Measurements from ENCODE around the gene PPP4C.
A peak's percentile ranks its signal among the peaks of the same experiment; 100 is the strongest.

The PPP4C gene

GRCh38 chr16:30060346-30060745 lies 15.4 kb upstream of the PPP4C start:
- no peak for DNase-seq

GRCh38 chr16:30060836-30061554 lies 14.8 kb upstream of the PPP4C start:
- DNase-seq, result no peak

GRCh38 chr16:30063278-30063892 lies 12.4 kb upstream of the PPP4C start:
- DNase-seq, result no peak

GRCh38 chr16:30063893-30064728 lies 11.7 kb upstream of the PPP4C start:
- DNase-seq, result no peak

- no peak for DNase-seq
These were observed 11.1 kb upstream of the PPP4C start for GRCh38 chr16:30064729-30065101.

GRCh38 chr16:30065102-30065942 lies 10.5 kb upstream of the PPP4C start, which contains the start of gene ALDOA:
Gene ALDOA, plus strand, starts transcription at chr16:30065760. Its CDS starts 1,138 bp downstream, at chr16:30066898.
- DNase-seq, result peak; percentile 79

- DNase-seq, result no peak
These were observed 9.6 kb upstream of the PPP4C start for GRCh38 chr16:30065943-30066760.

GRCh38 chr16:30066761-30067583 lies 8.8 kb upstream of the PPP4C start:
- DNase-seq, result no peak

- DNase-seq, result no peak
These were observed 8.2 kb upstream of the PPP4C start for GRCh38 chr16:30067584-30067916.

GRCh38 chr16:30068333-30068732 lies 7.5 kb upstream of the PPP4C start:
- no peak for DNase-seq

- no peak for DNase-seq
These were observed 6.8 kb upstream of the PPP4C start for GRCh38 chr16:30068750-30069610.

- no peak for DNase-seq
These were observed 6.0 kb upstream of the PPP4C start for GRCh38 chr16:30069611-30070462.

- no peak for DNase-seq
These were observed 5.3 kb upstream of the PPP4C start for GRCh38 chr16:30070490-30070889.

GRCh38 chr16:30076276-30076791 lies 540 bp downstream of the PPP4C start:
- DNase-seq, result no peak

GRCh38 chr16:30077656-30078055 lies 1.9 kb downstream of the PPP4C start:
- DNase-seq, result no peak

GRCh38 chr16:30078744-30079143 lies 3.0 kb downstream of the PPP4C start:
- DNase-seq, result no peak

GRCh38 chr16:30079480-30079879 lies 3.7 kb downstream of the PPP4C start:
- DNase-seq, result no peak

GRCh38 chr16:30082545-30083090 lies 6.8 kb downstream of the PPP4C start:
- no peak for DNase-seq
